Hindlimb muscle (tissue), 1 donor: ENCODE results near the gene ASMTL. TPM values are rescaled to one million over a fixed set of nuclear protein-coding genes. Genes with fewer than 3 reads are reported as not detected.
A peak's percentile ranks its signal among the peaks of the same experiment; 100 is the strongest.
"Not testable (repeated sequence)": the region's sequence is repeated elsewhere in the genome, so short reads cannot be mapped to it uniquely, and the experiment has no call there.

Experiments used
- DNase-seq: peaks from one replicate; pipeline ENCODE4 v3.0.0-alpha.2; 2013
- polyA plus RNA-seq: library from polyadenylated mRNA; unstranded; fragments of 120-200 nt; gene quantifications from one replicate; pipeline ENCODE4 v1.2.1, GENCODE V29; 2013; ENCODE audit not compliant: insufficient read length

ASMTL gene
- polyA plus RNA-seq, 1 donor: 29.7 TPM

DNA sequence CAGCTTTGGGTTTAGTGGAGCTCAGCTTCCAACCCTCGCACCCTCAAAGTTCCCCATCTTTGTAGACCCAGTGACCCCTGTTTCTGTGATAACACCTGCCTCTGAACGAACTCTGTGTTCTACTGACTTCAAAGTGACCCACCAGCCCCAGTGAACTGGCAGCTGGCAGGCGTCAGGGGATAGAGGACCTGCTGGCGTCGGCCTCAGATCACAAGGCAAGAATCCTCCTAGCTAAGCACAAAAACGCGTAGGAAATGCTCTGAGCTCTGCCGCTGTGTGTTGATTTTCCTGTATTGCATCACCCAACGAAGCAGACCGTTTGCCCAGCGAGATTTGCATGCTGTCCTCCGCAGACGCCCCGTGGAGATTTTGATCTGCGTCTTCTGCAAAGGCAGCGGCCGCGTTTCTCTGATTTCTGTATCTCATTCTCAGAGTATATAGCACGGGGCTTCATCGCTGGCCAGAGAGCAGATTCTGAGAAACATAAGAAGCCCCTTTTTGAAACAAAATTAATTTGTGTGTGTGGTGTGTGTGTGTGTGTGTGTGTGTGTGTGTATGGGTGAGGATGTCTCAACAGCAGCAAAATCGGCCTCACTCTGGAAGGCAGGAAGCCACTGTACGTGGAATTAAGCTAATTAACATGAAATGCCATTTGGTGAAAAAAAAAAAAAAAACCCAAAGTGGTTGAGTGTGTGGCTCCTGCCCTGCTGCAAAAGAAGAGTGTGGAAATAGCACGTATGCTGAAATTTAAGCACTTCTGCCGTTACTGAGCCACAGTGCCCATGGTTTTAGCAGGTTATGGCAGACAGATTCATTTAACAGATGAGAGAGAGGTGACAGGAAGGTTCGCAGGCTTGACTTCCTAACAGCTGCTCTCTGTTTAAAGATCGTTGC is 29.2 kb upstream of the ASMTL start:
- DNase-seq: peak; percentile 54

DNA sequence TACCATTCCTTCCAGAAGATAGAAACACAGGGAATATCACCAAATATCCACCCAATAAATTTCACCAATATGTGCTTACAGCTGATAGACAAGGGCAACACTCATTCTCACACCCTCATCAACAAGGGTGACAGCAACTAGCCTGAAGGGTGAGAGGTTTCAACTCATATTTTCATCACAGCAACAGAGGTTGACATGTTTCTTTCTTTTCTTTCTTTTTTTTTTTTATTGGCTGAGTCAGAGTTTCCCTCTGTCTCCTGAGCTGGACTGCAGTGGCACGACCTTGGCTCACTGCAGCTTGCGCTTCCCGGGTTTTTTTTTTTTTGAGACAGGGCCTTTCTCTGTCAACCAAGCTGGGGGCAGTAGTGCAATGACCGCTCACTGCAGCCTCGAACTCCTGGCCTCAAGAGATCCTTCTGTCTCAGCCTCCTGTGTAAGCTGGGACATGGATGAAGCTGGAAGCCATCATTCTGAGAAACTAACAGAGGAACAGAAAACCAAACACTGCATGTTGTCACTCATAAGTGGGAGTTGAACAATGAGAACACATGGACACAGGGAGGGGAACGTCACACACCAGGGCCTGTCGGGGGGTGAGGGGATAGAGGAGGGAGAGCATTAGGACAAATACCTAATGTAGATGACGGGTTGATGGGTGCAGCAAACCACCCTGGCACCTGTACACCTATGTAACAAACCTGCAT is 27.5 kb upstream of the ASMTL start:
- no peak for DNase-seq

- DNase-seq: no peak
These were observed 25.2 kb upstream of the ASMTL start for GRCh38 chrX:1477801-1478458.

DNA sequence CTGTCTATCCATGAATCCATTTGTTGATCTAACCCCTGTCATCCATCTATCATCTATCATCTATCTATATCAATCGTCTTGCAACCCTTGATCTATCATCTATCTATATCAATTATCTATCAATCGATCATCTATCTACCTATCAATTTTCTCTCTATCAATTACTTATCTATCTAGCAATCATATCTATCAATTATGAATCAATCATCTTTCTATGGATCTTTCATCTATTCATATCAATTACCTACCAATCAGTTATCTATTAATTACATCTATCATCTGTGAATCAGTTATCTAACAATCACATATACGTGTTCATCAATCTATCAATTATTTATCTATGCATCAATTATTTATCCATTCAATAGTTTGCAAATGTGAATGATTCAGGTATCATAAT is 24.5 kb upstream of the ASMTL start:
- DNase-seq: no peak

DNA sequence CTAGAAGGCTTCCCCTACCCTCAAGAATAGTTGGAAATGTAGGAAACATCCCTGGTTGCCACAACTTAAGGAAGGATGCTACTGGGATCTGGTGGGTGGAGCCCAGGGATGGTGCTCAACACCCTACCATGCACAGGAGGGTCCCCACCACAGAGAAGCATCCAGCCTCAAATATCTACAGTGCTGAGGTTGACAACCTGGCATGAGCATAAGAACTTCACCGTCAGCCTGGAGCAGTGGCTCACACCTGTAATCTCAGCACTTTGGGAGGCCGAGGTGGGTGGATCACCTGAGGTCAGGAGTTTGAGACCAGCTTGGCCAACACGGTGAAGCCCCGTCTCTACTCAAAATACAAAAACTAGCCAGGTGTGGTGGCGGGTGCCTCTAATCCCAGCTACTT is 24.0 kb upstream of the ASMTL start:
- no peak for DNase-seq

- DNase-seq: no peak
These were observed 23.2 kb upstream of the ASMTL start for GRCh38 chrX:1475881-1476280.

- DNase-seq: no peak
These were observed 22.8 kb upstream of the ASMTL start for GRCh38 chrX:1475481-1475880.

- not testable (repeated sequence) for DNase-seq
These were observed 21.9 kb upstream of the ASMTL start for GRCh38 chrX:1474593-1474992.

DNA sequence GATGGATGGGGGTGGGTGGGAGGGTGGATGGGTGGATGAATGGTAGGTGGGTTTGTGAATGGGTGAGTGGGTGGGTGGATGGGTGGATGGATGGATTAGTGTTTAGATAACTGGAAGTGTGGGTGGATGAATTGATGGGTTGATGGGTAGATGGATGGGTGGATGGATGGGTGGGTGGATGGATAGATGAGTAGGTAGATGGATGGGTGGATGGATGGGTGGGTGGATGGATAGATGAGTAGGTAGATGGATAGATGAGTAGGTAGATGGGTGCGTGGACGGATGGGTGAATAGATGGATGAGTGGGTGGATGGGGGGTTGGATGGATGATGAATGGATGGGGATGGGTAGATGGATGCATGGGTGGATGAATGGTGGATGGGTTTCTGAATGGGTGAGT is 20.3 kb upstream of the ASMTL start:
- no peak for DNase-seq

DNA sequence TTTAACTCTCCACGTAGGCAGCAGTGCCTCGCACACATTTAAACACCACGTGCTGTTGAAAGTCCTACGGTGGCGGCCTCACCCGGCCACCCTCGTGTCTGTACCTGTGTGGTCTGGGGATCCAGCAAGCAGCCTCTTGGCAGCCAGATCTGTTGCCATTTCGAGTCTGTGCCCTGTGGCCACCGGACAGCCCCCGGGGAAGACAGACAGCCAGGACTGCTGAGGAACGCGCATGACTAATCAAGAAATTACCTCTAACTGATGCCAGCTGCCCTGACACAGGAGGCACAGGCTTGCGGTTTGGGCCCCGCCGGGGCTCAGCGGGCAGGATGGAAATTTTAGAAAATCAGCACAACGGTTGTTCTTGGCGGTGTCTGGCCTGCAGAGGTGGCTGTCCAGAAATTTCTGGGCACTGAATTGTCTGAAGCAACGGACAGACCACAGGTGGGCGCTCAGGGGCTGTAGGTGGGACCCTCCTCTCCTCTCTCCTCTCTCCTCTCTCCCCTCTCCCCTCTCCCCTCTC is 15.6 kb upstream of the ASMTL start:
- DNase-seq: no peak

DNA sequence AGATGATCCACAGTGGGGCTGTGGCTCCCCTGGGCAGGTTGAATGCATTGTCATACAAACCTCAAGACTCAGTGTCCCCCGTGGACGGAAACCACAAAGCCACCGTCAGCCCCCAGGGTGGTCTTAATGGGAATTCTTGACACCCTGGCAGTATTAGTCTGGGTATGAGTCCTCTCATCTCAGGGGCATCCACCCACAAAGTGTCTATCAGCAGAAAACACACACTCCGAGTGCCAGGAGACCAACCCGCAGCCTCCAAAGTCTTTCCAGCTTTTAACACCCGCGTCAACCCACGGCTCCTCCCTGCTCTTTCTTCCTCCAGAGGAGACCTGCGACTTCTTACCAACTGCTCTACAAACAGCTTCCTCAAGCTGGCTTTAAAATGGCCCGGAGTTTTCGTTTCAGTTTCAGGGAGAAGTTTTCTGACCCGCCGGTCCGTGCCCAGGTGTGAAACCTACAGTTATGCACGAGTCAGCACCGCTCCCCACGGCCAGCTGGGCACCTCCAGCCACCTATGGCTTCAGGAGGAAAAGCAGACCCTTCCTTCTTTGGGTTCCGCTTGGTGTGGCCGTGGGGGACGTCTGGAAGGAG is 14.4 kb upstream of the ASMTL start:
- no peak for DNase-seq

- DNase-seq: no peak
These were observed 13.5 kb upstream of the ASMTL start for GRCh38 chrX:1466232-1466661.

- no peak for DNase-seq
These were observed 12.8 kb upstream of the ASMTL start for GRCh38 chrX:1465286-1466231.

DNA sequence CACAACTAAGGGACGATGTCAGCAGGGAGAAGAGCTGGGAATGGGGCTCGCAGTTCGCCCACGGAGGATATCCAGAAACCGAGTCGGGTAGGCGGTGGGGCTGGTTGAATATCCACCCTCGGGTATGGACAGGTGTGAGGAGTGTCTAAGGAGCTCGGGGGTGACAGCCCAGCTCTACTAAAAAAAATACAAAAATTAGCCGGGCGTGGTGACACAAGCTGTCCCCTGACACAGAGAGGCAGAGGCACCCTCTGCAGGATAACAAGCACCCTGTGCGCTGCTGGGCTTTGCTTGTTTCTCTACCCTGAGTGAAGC is 12.2 kb upstream of the ASMTL start:
- no peak for DNase-seq

DNA sequence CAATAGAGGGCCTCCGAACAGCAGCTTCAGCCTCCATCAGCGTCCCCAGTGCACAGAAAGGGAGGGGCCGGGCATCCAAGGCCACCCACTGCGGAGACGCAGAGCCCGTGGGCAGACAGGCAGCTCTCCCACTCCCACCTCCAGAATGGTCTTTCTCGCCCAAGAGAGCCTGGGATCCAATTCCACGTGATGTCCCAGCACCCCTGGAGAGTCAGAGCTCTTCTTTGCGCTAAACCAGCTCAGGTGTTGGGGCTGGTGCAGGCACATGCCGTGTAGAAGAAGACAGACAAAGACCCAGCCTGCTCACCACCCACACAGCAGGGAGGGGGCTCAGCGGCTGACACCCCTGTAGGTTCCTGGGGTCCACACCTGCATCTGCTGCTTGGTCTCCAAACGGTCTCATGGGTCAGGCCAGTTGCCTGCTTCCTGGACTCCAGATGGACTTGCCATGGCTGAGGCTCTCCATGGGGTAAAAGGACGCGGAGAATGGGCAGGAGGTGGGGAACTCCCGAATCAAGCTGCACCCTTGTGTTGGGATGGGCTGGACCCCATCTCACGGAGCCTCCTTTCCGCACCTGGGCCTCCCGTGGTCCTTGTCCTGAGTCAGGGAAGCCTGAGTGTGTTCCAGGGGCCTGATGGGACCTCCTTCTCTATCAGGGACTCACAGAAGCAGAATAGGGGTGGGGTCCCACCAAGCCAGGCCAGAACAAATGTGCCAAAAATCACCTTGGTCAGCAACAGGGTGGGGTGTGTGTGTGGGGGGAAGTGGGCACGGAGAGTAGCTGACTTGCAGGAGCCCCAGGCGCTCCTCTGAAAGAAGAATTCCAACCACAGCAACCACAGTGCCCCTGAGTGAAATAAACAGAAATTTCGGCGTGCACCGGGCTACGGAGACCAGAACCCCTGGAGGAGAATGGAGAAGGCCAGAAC is 11.6 kb upstream of the ASMTL start:
- DNase-seq: no peak

DNA sequence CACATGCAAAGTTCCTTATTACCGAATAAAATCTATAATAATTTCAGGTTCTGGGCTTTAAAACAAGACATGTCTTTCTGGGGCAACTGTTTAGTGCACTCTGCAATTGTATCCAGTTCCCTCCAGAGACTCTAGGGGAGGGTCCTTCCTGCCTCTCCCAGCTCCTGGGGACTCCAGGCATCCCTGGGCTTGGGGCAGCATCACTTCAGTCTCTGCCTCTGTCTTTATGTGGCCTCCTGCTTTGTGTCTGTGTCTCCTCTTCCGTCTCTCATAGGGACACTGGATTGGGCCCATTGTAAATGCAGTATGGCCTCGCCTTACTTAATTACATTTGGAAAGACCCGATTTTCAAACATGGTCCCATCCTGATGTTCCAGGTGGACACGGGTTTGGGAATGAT is 10.9 kb upstream of the ASMTL start:
- no peak for DNase-seq

- no peak for DNase-seq
These were observed 10.0 kb upstream of the ASMTL start for GRCh38 chrX:1462596-1463251.

DNA sequence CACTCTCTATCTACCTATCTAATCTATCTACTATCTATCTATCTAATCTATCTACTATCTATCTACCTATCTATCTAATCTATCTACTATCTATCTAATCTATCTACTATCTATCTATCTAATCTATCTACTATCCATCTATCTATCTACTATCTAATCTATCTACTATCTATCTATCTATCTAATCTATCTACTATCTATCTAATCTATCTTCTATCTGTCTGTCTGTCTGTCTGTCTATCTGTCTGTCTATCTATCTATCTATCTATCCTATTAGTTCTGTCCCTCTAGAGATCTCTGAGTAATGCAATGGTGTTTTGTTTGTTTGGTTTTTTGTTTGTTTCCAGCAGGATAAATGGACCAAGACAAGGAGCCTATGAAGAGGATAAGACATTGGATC is 9.4 kb upstream of the ASMTL start:
- no peak for DNase-seq

DNA sequence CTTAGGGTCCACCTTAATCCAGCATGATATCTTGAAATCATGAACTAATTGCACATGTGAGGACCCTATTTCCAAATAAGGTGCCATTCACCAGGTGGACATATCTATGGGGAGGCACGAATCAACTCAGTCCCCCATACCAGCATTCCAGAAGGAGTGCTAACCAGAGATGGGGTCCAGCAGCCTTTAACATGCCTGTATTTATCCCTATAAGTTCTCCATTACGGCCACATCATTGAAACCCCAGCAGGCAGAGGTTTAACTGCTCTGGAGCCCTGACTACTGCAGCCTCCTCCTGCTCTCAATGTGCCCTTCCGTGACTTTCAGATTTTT is 3.2 kb upstream of the ASMTL start:
- no peak for DNase-seq
